SK-N-SH (cell line): Measurements from ENCODE around the gene PNLDC1. TPM values are rescaled to one million over a fixed set of nuclear protein-coding genes. Genes with fewer than 3 reads are reported as not detected.

Source experiments
- CTCF ChIA-PET: fragments of 300-600, 350-600 bp; formaldehyde crosslinking; extraction: SDS; loops from one replicate; lab custom pipeline; 2021; lab: Yijun Ruan, JAX
- POLR2A ChIA-PET: fragments of 350-600 bp; sonication (Branson Sonifier 250); formaldehyde crosslinking; extraction: SDS; loops from one replicate; lab custom pipeline; 2020; ENCODE audit warnings: antibody characterized with exemption, inconsistent platforms; lab: Yijun Ruan, JAX
- DNase-seq: peaks from one replicate; pipeline ENCODE4 v3.0.0; 2012
- H2AFZ ChIP-seq: fragments of 200-600 bp; sonication (generic); 2 replicates; pipeline ENCODE4 v1.8.1; 2016; ENCODE audit warnings: antibody characterized with exemption, mild to moderate bottlenecking, low read depth
- H3F3A ChIP-seq: fragments of 200-600 bp; sonication (generic); replicated peaks from 2 replicates; pipeline ENCODE3; 2016; ENCODE audit warnings: antibody characterized with exemption, mild to moderate bottlenecking; ENCODE audit not compliant: insufficient read depth
- H3K27ac ChIP-seq, 2 experiments: fragments of 200-500 bp in 1 of 2; fragments of 200-600 bp in 1 of 2; sonication (Bioruptor generic) in 1 of 2; sonication (generic), shearing (Covaris generic) in 1 of 2; 2 replicates each; pipeline versions ENCODE4 v1.5.1 to v1.6.1; 2014 to 2016; ENCODE audit warnings: low read depth in 2 of 2, inconsistent platforms in 1 of 2, low read length in 1 of 2, mild to moderate bottlenecking in 1 of 2, mixed read lengths in 1 of 2
- H3K27me3 ChIP-seq: fragments of 200-600 bp; sonication (generic), shearing (Covaris generic); 2 replicates; pipeline ENCODE4 v1.6.1; 2016; ENCODE audit warnings: mixed run types; ENCODE audit not compliant: insufficient read depth
- H3K36me3 ChIP-seq, 2 experiments: fragments of 200-500 bp in 1 of 2; fragments of 200-600 bp in 1 of 2; sonication (Bioruptor generic) in 1 of 2; sonication (generic) in 1 of 2; replicated peaks in 1 of 2; 2 replicates each; pipeline versions ENCODE3 to v1.5.1; 2014 to 2016; ENCODE audit warnings: low read length in 1 of 2, mild to moderate bottlenecking in 1 of 2; ENCODE audit not compliant: insufficient read depth in 2 of 2, control insufficient read depth in 1 of 2
- H3K4me1 ChIP-seq, 2 experiments: fragments of 200-500 bp in 1 of 2; fragments of 200-600 bp in 1 of 2; sonication (Bioruptor generic) in 1 of 2; sonication (generic), shearing (Covaris generic) in 1 of 2; 2 replicates each; pipeline versions ENCODE4 v1.5.1 to v1.6.1; 2014 to 2016; ENCODE audit warnings: low read depth in 1 of 2, low read length in 1 of 2, mixed run types in 1 of 2; ENCODE audit not compliant: insufficient read depth in 2 of 2, control insufficient read depth in 1 of 2
- H3K4me2 ChIP-seq: fragments of 200-600 bp; sonication (generic), shearing (Covaris generic); 2 replicates; pipeline ENCODE4 v1.6.1; 2017; ENCODE audit warnings: mixed run types
- H3K4me3 ChIP-seq, 2 experiments: fragments of 200-500 bp in 1 of 2; fragments of 200-600 bp in 1 of 2; sonication (Bioruptor generic) in 1 of 2; sonication (generic), shearing (Covaris generic) in 1 of 2; 2 replicates each; pipeline versions ENCODE4 v1.5.1 to v1.8.1; 2014 to 2016; ENCODE audit warnings: low read depth in 2 of 2, inconsistent platforms in 1 of 2, low read length in 1 of 2, mild to moderate bottlenecking in 1 of 2, mixed read lengths in 1 of 2, moderate library complexity in 1 of 2
- H3K79me2 ChIP-seq: fragments of 200-600 bp; sonication (generic); 2 replicates; pipeline ENCODE4 v1.8.1; 2017; ENCODE audit warnings: mild to moderate bottlenecking; ENCODE audit not compliant: insufficient read depth
- H3K9ac ChIP-seq: fragments of 200-600 bp; sonication (generic); 2 replicates; pipeline ENCODE4 v1.6.1; 2017; ENCODE audit warnings: mixed run types
- H3K9me2 ChIP-seq: fragments of 200-600 bp; sonication (generic); 2 replicates; pipeline ENCODE4 v1.6.1; 2017; ENCODE audit warnings: mixed run types
- H3K9me3 ChIP-seq: fragments of 200-600 bp; sonication (generic); 2 replicates; pipeline ENCODE4 v1.6.1; 2017; ENCODE audit warnings: mixed run types, mild to moderate bottlenecking, moderate library complexity
- H4K20me1 ChIP-seq: fragments of 200-600 bp; sonication (generic); 2 replicates; pipeline ENCODE4 v1.6.1; 2017; ENCODE audit warnings: mild to moderate bottlenecking, mixed run types; ENCODE audit not compliant: insufficient read depth
- EZH2phosphoT487 ChIP-seq: fragments of 200-600 bp; sonication (generic); IDR thresholded peaks from 2 replicates; pipeline ENCODE4 v1.6.1; 2017; ENCODE audit warnings: low read depth, mixed run types, mild to moderate bottlenecking, antibody characterized with exemption, moderate library complexity, borderline replicate concordance
- FOSL2 ChIP-seq: IDR thresholded peaks from 2 replicates; pipeline ENCODE4 v1.4.0; 2012; ENCODE audit warnings: low read depth, mild to moderate bottlenecking, moderate library complexity, borderline replicate concordance
- FOXM1 ChIP-seq: IDR thresholded peaks from 2 replicates; pipeline ENCODE4 v1.4.0; 2012; ENCODE audit warnings: low read depth, mild to moderate bottlenecking
- MEF2A ChIP-seq: IDR thresholded peaks from 2 replicates; pipeline ENCODE4 v1.4.0; 2012; ENCODE audit warnings: low read depth, borderline replicate concordance
- MXI1 ChIP-seq: IDR thresholded peaks from 2 replicates; pipeline ENCODE4 v1.6.1; 2012; ENCODE audit warnings: mild to moderate bottlenecking, low read depth, low read length, improper control_type of control experiment
- NFIC ChIP-seq: IDR thresholded peaks from 2 replicates; pipeline ENCODE4 v1.4.0; 2012; ENCODE audit warnings: borderline replicate concordance
- RCOR1 ChIP-seq: fragments of 150-350 bp; IDR thresholded peaks from 2 replicates; pipeline ENCODE4 v1.6.1; 2017; ENCODE audit warnings: antibody characterized with exemption, low read length
- RXRA ChIP-seq: IDR thresholded peaks from 2 replicates; pipeline ENCODE4 v1.4.0; 2012; ENCODE audit warnings: low read depth, mild to moderate bottlenecking, borderline replicate concordance
- SIN3A ChIP-seq: IDR thresholded peaks from 2 replicates; pipeline ENCODE4 v1.6.1; 2012; ENCODE audit warnings: low read depth, mild to moderate bottlenecking, low read length, moderate library complexity, borderline replicate concordance
- TEAD4 ChIP-seq: IDR thresholded peaks from 2 replicates; pipeline ENCODE4 v1.4.0; 2012; ENCODE audit warnings: mild to moderate bottlenecking, borderline replicate concordance; ENCODE audit not compliant: insufficient read depth
- WGBS: methylation state at CpG from one replicate; pipeline ENCODE4 v1.1.6; 2017; ENCODE audit warnings: low lambda C conversion rate; 5-methylcytosine and 5-hydroxymethylcytosine counted together
- polyA plus RNA-seq, 3 experiments: library from polyadenylated mRNA; depleted of rRNA; stranded (reverse); fragments of >200 nt; gene quantifications; 2 replicates each; pipeline ENCODE4 v1.2.3, GENCODE V29; 2012
- TF ChIP-seq, protein P1 (sequence below): fragments of 150-350 bp; IDR thresholded peaks from 2 replicates; pipeline ENCODE4 v1.6.1; 2016; ENCODE audit warnings: mild to moderate bottlenecking, low read depth, low read length
- TF ChIP-seq, protein P2 (sequence below): fragments of 150-350 bp; IDR thresholded peaks from 2 replicates; pipeline ENCODE4 v1.6.1; 2017; ENCODE audit warnings: antibody characterized with exemption, low read length, low read depth, borderline replicate concordance
- TF ChIP-seq, protein P3 (sequence below): IDR thresholded peaks from 2 replicates; pipeline ENCODE4 v1.4.0; 2012; ENCODE audit warnings: low read depth, borderline replicate concordance
- TF ChIP-seq, protein P4 (sequence below): IDR thresholded peaks from 2 replicates; pipeline ENCODE4; 2012

PNLDC1 gene
- polyA plus RNA-seq, 1 of the 3 experiments (the other 2 are of a cell fraction): not detected

DNA sequence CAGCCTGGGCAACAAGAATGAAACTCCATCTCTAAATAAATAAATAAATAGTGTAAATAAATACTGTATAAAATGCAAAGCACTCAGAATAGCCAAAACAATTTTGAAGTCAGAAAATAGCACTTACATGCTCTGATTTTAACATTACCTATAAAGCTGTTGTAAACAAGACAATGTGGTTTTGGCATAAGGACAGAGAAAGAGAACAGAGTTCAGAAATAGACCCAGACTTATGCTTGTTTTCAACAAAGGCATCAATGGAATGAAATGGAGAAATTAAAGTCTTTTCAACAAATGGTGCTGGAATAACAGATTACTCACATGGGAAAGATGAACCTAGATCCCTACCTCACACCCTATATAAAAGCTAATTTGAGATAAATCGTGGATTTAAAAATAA, 27.9 kb upstream of the PNLDC1 start:
- no peak for DNase-seq
- 0% methylated on average over 1 of the region's 1 CpG for WGBS
- peaks cover under 1% of the 10 kb centered on the region for H3F3A ChIP-seq
- H3K4me2 ChIP-seq: no peak overlapping the region
- H3K27ac ChIP-seq: no peak overlapping the region
- H3K9ac ChIP-seq: no peak overlapping the region
- no peaks in the 10 kb centered on the region for H3K4me1 ChIP-seq
- no peaks in the 10 kb centered on the region for H3K79me2 ChIP-seq
- H3K27me3 ChIP-seq: no peaks in the 10 kb centered on the region
- CTCF ChIA-PET: no interaction called here
- no peak for TF ChIP-seq FOSL2
- TF ChIP-seq NFIC: no peak
- TF ChIP-seq MXI1: no peak
- TF ChIP-seq, protein P1, sequence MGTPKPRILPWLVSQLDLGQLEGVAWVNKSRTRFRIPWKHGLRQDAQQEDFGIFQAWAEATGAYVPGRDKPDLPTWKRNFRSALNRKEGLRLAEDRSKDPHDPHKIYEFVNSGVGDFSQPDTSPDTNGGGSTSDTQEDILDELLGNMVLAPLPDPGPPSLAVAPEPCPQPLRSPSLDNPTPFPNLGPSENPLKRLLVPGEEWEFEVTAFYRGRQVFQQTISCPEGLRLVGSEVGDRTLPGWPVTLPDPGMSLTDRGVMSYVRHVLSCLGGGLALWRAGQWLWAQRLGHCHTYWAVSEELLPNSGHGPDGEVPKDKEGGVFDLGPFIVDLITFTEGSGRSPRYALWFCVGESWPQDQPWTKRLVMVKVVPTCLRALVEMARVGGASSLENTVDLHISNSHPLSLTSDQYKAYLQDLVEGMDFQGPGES: no peak
- TF ChIP-seq, protein P2, sequence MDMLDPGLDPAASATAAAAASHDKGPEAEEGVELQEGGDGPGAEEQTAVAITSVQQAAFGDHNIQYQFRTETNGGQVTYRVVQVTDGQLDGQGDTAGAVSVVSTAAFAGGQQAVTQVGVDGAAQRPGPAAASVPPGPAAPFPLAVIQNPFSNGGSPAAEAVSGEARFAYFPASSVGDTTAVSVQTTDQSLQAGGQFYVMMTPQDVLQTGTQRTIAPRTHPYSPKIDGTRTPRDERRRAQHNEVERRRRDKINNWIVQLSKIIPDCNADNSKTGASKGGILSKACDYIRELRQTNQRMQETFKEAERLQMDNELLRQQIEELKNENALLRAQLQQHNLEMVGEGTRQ: no peak
- TF ChIP-seq, protein P3, sequence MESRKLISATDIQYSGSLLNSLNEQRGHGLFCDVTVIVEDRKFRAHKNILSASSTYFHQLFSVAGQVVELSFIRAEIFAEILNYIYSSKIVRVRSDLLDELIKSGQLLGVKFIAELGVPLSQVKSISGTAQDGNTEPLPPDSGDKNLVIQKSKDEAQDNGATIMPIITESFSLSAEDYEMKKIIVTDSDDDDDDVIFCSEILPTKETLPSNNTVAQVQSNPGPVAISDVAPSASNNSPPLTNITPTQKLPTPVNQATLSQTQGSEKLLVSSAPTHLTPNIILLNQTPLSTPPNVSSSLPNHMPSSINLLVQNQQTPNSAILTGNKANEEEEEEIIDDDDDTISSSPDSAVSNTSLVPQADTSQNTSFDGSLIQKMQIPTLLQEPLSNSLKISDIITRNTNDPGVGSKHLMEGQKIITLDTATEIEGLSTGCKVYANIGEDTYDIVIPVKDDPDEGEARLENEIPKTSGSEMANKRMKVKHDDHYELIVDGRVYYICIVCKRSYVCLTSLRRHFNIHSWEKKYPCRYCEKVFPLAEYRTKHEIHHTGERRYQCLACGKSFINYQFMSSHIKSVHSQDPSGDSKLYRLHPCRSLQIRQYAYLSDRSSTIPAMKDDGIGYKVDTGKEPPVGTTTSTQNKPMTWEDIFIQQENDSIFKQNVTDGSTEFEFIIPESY: no peak
- no peak for TF ChIP-seq MEF2A
- TF ChIP-seq, protein P4, sequence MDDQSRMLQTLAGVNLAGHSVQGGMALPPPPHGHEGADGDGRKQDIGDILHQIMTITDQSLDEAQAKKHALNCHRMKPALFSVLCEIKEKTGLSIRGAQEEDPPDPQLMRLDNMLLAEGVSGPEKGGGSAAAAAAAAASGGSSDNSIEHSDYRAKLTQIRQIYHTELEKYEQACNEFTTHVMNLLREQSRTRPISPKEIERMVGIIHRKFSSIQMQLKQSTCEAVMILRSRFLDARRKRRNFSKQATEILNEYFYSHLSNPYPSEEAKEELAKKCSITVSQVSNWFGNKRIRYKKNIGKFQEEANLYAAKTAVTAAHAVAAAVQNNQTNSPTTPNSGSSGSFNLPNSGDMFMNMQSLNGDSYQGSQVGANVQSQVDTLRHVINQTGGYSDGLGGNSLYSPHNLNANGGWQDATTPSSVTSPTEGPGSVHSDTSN: no peak
- TF ChIP-seq RXRA: no peak
- TF ChIP-seq SIN3A: no peak
- no peak for TF ChIP-seq FOXM1
- no peak for TF ChIP-seq TEAD4
- TF ChIP-seq EZH2phosphoT487: no peak
- no peak for TF ChIP-seq RCOR1
- TF ChIP-seq, all 33 proteins: peak for 0
- H3K36me3 ChIP-seq: peaks cover 49 to 50% of the 10 kb centered on the region in 2 experiments
- no peaks in the 10 kb centered on the region for H4K20me1 ChIP-seq
- POLR2A ChIA-PET: interaction anchor here (0.6 kb wide), 1 partner anchor 10 kb away, joined by 3 read pairs; no protein-coding TSS in a partner anchor
- H3K9me2 ChIP-seq: no peaks in the 10 kb centered on the region
- H3K4me3 ChIP-seq: no peak overlapping the region
- H3K9me3 ChIP-seq: no peaks in the 10 kb centered on the region
- H2AFZ ChIP-seq: no peak overlapping the region
